ENCODE measurements around the gene SLC9A7.
A peak's percentile ranks its signal among the peaks of the same experiment; 100 is the strongest.

SLC9A7 gene

GRCh38 chrX:46569621-46570020 lies 189.3 kb downstream of the SLC9A7 start:
- peak; percentile 1 for DNase-seq

- no peak for DNase-seq
Measured at GRCh38 chrX:46567388-46567787, 191.5 kb downstream of the SLC9A7 start.

DNA sequence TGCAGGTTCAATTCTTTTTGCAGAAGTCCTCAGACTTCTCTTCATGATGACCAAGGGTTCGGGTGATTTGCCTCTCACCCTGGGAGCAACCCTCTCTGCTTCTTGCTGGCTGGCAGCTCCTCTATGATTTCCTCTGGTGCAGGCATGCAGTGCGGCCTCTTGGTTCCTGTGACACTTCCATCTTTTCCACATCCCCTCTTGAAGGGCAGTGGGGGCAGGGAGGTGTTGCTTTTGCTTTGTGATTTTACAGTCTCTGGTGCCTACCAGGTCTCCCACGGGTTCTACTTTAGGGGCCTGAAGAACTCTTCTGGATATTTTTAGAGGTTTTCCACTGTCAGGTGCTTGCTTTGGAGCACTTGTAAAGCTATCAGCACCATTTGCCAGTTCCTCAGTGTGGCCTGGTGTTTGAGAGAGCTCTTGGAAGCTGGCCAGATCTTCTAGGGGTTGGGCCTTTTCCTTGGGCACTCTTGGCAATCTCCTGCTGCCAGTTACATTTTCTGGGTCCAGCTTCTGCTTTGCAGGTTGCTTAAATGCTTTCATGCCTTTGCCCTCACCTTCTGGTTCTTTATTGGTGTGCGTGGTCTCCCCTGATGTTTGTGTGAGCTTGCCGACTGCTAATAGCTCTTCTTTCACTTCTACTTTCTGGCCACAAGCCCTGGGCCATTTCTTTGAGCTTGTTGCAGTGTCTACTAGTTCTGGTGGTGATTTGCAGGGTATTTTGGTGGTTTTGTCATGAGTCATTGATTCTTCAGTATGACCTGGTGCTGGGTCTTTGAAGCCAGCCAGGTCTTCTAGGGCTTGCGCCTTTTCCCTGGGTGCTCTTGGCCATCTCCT lies 196.9 kb downstream of the SLC9A7 start:
- DNase-seq: peak; percentile 84

DNA sequence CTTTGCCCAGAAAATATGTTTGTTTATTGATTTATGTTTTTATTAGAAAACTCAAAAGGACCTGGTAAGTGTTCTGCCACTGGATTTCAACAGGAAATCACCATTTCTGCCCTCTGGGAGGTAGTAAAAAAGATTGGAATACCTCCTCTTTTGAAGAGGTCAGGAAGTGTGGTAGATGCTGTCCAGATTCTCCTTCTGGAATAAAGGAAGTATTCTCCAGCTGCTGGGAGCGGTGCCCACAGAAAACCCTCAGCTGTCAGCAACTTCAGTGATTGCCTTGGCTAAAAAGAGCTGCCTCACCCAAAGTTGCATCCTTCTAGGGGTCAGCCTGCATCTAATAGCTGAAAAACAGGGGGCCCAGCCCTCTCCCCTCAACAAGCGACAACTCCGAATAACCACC lies 199.9 kb downstream of the SLC9A7 start:
- no peak for DNase-seq

DNA sequence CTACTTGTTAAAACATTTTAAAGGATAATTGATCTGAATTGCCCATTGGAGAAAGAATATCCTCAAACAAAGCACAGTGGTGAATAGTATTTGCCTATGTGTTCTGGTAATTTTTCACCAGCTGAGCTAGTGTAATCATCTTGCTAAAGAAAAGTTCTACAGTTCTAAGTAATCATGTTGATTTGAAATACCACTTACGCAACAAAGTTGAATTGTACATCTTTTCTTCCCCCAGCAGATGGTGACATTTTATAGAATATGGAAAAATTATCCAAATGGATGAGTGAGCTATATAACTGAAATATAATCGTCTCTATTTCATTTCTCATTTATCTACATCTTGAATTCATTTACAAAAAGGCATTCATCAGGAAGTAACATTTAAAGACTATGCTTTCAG lies 204.0 kb downstream of the SLC9A7 start:
- no peak for DNase-seq

GRCh38 chrX:46553935-46554334 lies 205.0 kb downstream of the SLC9A7 start:
- peak; percentile 0 for DNase-seq

DNA sequence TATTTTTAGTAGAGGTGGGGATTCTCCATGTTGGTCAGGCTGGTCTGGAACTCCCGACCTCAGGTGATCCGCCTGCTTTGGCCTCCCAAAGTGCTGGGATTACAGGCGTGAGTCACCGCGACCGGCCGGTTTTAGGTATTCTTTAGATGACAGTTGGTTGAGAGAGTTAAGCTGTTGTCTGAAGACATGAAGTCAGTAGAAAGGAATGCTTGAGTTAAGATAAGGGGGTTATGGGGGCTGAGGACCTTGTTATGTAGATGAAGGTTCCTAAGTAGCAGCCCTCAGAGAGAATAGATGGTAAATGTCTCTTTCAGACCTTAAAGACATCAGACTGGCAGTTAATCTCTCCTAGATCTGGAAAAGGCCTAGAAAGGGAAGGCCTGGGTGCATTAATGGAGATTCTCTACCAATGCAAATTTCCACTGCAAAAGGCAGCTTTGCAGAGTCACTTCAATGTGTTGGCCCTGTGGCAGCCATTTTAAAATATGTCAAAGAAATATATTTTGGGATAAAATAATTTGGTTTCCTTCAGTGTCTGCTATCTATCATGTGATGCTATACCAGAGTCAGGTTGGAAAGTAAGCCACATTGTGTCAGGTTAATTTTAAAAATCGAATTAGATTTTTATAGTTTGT lies 207.3 kb downstream of the SLC9A7 start:
- DNase-seq: no peak

GRCh38 chrX:46549914-46550313 lies 209.0 kb downstream of the SLC9A7 start:
- DNase-seq: no peak
